H1 (cell line): ENCODE measurements around the gene CAPN15. TPM values are rescaled to one million over a fixed set of nuclear protein-coding genes. Genes with fewer than 3 reads are reported as not detected.

Experiments used
- CTCF ChIA-PET: fragments of 300-600 bp; sonication (Branson Sonifier 250); formaldehyde crosslinking; loops from one replicate; lab custom pipeline; 2021; ENCODE audit not compliant: partially characterized antibody; lab: Charles Lee
- POLR2A ChIA-PET: fragments of 300-600 bp; sonication (Branson Sonifier 250); formaldehyde crosslinking; loops from one replicate; lab custom pipeline; 2021; ENCODE audit warnings: inconsistent platforms; ENCODE audit not compliant: partially characterized antibody; lab: Charles Lee
- DNase-seq, 2 experiments: peaks; one replicate each; pipeline versions ENCODE4 v3.0.0 to v3.0.0-alpha.2; 2010 to 2022; ENCODE audit warnings: low spot score in 2 of 2, low read depth in 1 of 2, mixed read lengths in 1 of 2
- FAIRE-seq: peaks from 2 replicates; lab custom pipeline; 2011; peaks lifted over from hg19 to GRCh38; lab: Jason Lieb, UNC
- H2AFZ ChIP-seq: 2 replicates; pipeline ENCODE4 v1.8.1; 2012; ENCODE audit warnings: low read length, inconsistent platforms
- H2AK5ac ChIP-seq: 2 replicates; pipeline ENCODE4 v1.6.1; 2013; ENCODE audit warnings: low read depth, low read length
- H2BK120ac ChIP-seq: replicated peaks from 2 replicates; pipeline ENCODE3; 2013; ENCODE audit warnings: low read depth, low read length, inconsistent platforms
- H2BK12ac ChIP-seq: 2 replicates; pipeline ENCODE4 v1.6.1; 2013; ENCODE audit warnings: low read depth, low read length
- H2BK15ac ChIP-seq: 2 replicates; pipeline ENCODE4 v1.6.1; 2013; ENCODE audit warnings: low read length
- H2BK20ac ChIP-seq: 2 replicates; pipeline ENCODE4 v1.6.1; 2013; ENCODE audit warnings: low read length
- H2BK5ac ChIP-seq: 2 replicates; pipeline ENCODE4 v1.6.1; 2013; ENCODE audit warnings: low read depth, low read length
- H3K14ac ChIP-seq: 2 replicates; pipeline ENCODE4 v1.6.1; 2013; ENCODE audit warnings: inconsistent platforms; ENCODE audit not compliant: insufficient read length
- H3K18ac ChIP-seq: 2 replicates; pipeline ENCODE4 v1.6.1; 2013; ENCODE audit warnings: low read length; ENCODE audit errors: extremely low read depth
- H3K23ac ChIP-seq: 2 replicates; pipeline ENCODE4 v1.6.1; 2013; ENCODE audit warnings: inconsistent platforms; ENCODE audit not compliant: insufficient read length
- H3K23me2 ChIP-seq: 2 replicates; pipeline ENCODE4 v1.6.1; 2013; ENCODE audit warnings: low read depth, low read length
- H3K27ac ChIP-seq: 2 replicates; pipeline ENCODE4 v1.6.1; 2011; ENCODE audit warnings: low read depth, low read length, inconsistent platforms
- H3K27me3 ChIP-seq, 4 experiments: replicated peaks in 1 of 4; 1 replicate in 1 of 4; 2 replicates in 3 of 4; pipeline versions ENCODE4 v1.6.1 to v1.8.1; 2011 to 2013; ENCODE audit warnings: low read length in 3 of 4, mild to moderate bottlenecking in 3 of 4, inconsistent platforms in 2 of 4, mixed read lengths in 2 of 4, moderate library complexity in 1 of 4; ENCODE audit not compliant: control insufficient read depth in 3 of 4, insufficient read depth in 3 of 4; ENCODE audit errors: extremely low read depth in 1 of 4
- H3K36me3 ChIP-seq, 4 experiments: 2 replicates each; pipeline versions ENCODE4 v1.6.1 to v1.8.1; 2011 to 2013; ENCODE audit warnings: mild to moderate bottlenecking in 4 of 4, low read length in 3 of 4, moderate library complexity in 2 of 4, control low read depth in 1 of 4, inconsistent platforms in 1 of 4; ENCODE audit not compliant: insufficient read depth in 4 of 4, control insufficient read depth in 2 of 4
- H3K4ac ChIP-seq: replicated peaks from 2 replicates; pipeline ENCODE3; 2013; ENCODE audit warnings: low read length, low read depth, mixed read lengths, inconsistent platforms; ENCODE audit not compliant: insufficient read length
- H3K4me1 ChIP-seq, 4 experiments: replicated peaks in 1 of 4; 1 replicate in 1 of 4; 2 replicates in 3 of 4; pipeline versions ENCODE4 v1.6.1 to v1.8.1; 2011 to 2013; ENCODE audit warnings: low read length in 3 of 4, inconsistent platforms in 2 of 4, mixed read lengths in 1 of 4; ENCODE audit not compliant: insufficient read depth in 4 of 4, control insufficient read depth in 3 of 4
- H3K4me2 ChIP-seq, 2 experiments: 2 replicates each; pipeline versions ENCODE4 v1.6.1 to v1.8.1; 2011 to 2013; ENCODE audit warnings: low read depth in 2 of 2, low read length in 2 of 2, control low read depth in 1 of 2, inconsistent platforms in 1 of 2, mild to moderate bottlenecking in 1 of 2; ENCODE audit not compliant: insufficient read depth in 1 of 2
- H3K4me3 ChIP-seq, 4 experiments: fragments of 200-600, 300-600 bp in 1 of 4; sonication (generic), shearing (Covaris generic), sonication (Bioruptor Twin) in 1 of 4; 2 replicates each; pipeline versions ENCODE4 v1.5.1 to v1.8.1; 2011 to 2016; ENCODE audit warnings: low read length in 4 of 4, low read depth in 3 of 4, control low read depth in 2 of 4, inconsistent platforms in 2 of 4, mild to moderate bottlenecking in 2 of 4, mixed read lengths in 1 of 4, moderate library complexity in 1 of 4; ENCODE audit not compliant: insufficient read depth in 2 of 4; ENCODE audit errors: extremely low read depth in 1 of 4
- H3K56ac ChIP-seq: replicated peaks from 2 replicates; pipeline ENCODE3; 2013; ENCODE audit warnings: low read depth, mild to moderate bottlenecking, mixed read lengths, low read length, inconsistent platforms; ENCODE audit not compliant: insufficient read length
- H3K79me1 ChIP-seq: 2 replicates; pipeline ENCODE4 v1.6.1; 2013; ENCODE audit warnings: low read depth, low read length, control low read depth
- H3K79me2 ChIP-seq, 2 experiments: 2 replicates each; pipeline versions ENCODE4 v1.6.1 to v1.8.1; 2012 to 2013; ENCODE audit warnings: low read length in 2 of 2, mild to moderate bottlenecking in 2 of 2, inconsistent platforms in 1 of 2; ENCODE audit not compliant: insufficient read depth in 2 of 2, control insufficient read depth in 1 of 2
- H3K9ac ChIP-seq, 4 experiments: replicated peaks in 1 of 4; 1 replicate in 1 of 4; 2 replicates in 3 of 4; pipeline versions ENCODE4 v1.6.1 to v1.8.1; 2011 to 2013; ENCODE audit warnings: low read depth in 3 of 4, low read length in 3 of 4, control low read depth in 2 of 4, mild to moderate bottlenecking in 2 of 4, moderate library complexity in 2 of 4, inconsistent platforms in 1 of 4; ENCODE audit errors: extremely low read depth in 1 of 4
- H3K9me3 ChIP-seq, 2 experiments: 2 replicates each; pipeline versions ENCODE4 v1.6.1 to v1.8.1; 2012 to 2013; ENCODE audit warnings: mild to moderate bottlenecking in 2 of 2, moderate library complexity in 2 of 2, control low read depth in 1 of 2, inconsistent platforms in 1 of 2, low read depth in 1 of 2, low read length in 1 of 2, mixed read lengths in 1 of 2; ENCODE audit not compliant: insufficient read depth in 2 of 2
- H4K20me1 ChIP-seq, 2 experiments: replicated peaks in 1 of 2; 2 replicates each; pipeline versions ENCODE3 to v1.8.1; 2011 to 2013; ENCODE audit warnings: inconsistent platforms in 2 of 2, low read length in 2 of 2, mild to moderate bottlenecking in 1 of 2; ENCODE audit not compliant: insufficient read depth in 2 of 2, control insufficient read depth in 1 of 2
- H4K5ac ChIP-seq: 2 replicates; pipeline ENCODE4 v1.6.1; 2013; ENCODE audit warnings: low read length, low read depth, mixed read lengths, inconsistent platforms; ENCODE audit not compliant: insufficient read length
- H4K8ac ChIP-seq: 2 replicates; pipeline ENCODE4 v1.8.0; 2013; ENCODE audit warnings: mild to moderate bottlenecking, moderate library complexity, low read length, inconsistent platforms; ENCODE audit not compliant: insufficient read depth; ENCODE audit errors: extremely low read depth
- H4K91ac ChIP-seq: replicated peaks from 2 replicates; pipeline ENCODE3; 2013; ENCODE audit warnings: low read length, mixed read lengths, inconsistent platforms; ENCODE audit not compliant: insufficient read length
- CTCF ChIP-seq, 3 experiments: IDR thresholded peaks; 1 replicate in 2 of 3; 2 replicates in 1 of 3; pipeline versions ENCODE4 v1.5.1 to v1.6.1; 2011; ENCODE audit warnings: low read length in 3 of 3, mild to moderate bottlenecking in 3 of 3, inconsistent platforms in 2 of 3, low read depth in 1 of 3, moderate library complexity in 1 of 3; ENCODE audit not compliant: insufficient read depth in 1 of 3; ENCODE audit errors: control extremely low read depth in 1 of 3
- SP4 ChIP-seq: IDR thresholded peaks from 2 replicates; pipeline ENCODE4 v1.6.1; 2012; ENCODE audit warnings: low read length, inconsistent platforms
- WGBS, 2 experiments: shearing (Covaris generic) in 1 of 2; methylation state at CpG; one replicate each; pipeline versions ENCODE4 v1.1.6 to v1.1.7; 2013 to 2015; ENCODE audit warnings: low lambda C conversion rate in 2 of 2, mixed read lengths in 2 of 2, inconsistent platforms in 1 of 2, low coverage in 1 of 2, missing lambda C conversion rate in 1 of 2; ENCODE audit not compliant: insufficient replicate concordance in 2 of 2, insufficient coverage in 1 of 2, insufficient read length in 1 of 2; ENCODE audit errors: extremely low coverage in 1 of 2, missing lambda C conversion rate in 1 of 2; 5-methylcytosine and 5-hydroxymethylcytosine counted together
- polyA plus RNA-seq, 7 experiments: library from polyadenylated mRNA; depleted of rRNA in 3 of 7; stranded (reverse) in 5 of 7; unstranded in 2 of 7; fragments of >200 nt in 5 of 7; fragments of 200-250 nt in 2 of 7; gene quantifications; 1 replicate in 5 of 7; 2 replicates in 1 of 7; 4 replicates in 1 of 7; pipeline versions ENCODE4 v1.2.1 to v1.2.3, GENCODE V29; 2011 to 2013; ENCODE audit warnings: missing spikeins in 2 of 7, mixed read lengths in 2 of 7
- total RNA-seq: library from RNA; stranded (reverse); fragmentation: NEBNext Ultra II Directional; extraction: Animal tissue kit (Norgen Biotek cat#: 25700); gene quantifications from 2 replicates; pipeline ENCODE4 v1.2.1, GENCODE V29; 2021

The CAPN15 gene
- total and polyA plus RNA-seq, 2 of the 8 experiments (the other 6 are each of a cell fraction or from before 2014, with no cell fraction given) = 38.9 to 76.9 TPM

- CTCF ChIA-PET = interaction anchor here (0.6 to 5.4 kb wide), 28 partner anchors 11 to 231 kb away, joined by 3 to 35 read pairs (median 5); partner anchors contain the start of genes NHLRC4, RHBDL1 and WDR90
Measured at GRCh38 chr16:582218-582613, 54.7 kb downstream of the CAPN15 start.

More at GRCh38 chr16:582218-582613, 54.7 kb downstream of the CAPN15 start:
- TF ChIP-seq CTCF (IDR thresholded peaks at IDR 0.05; ENCODE audit: control extremely low read depth in 1 of 3, insufficient read depth in 1 of 3, low read depth in 1 of 3, low read length in 3 of 3) = peak in 1 of 3 experiments; percentile 15; a peak in 1 of 4 replicates
- TF ChIP-seq SP4 = no peak
- TF ChIP-seq, all 59 proteins: peak for 1
- no peak overlapping the region for H4K8ac ChIP-seq
- peaks cover 2% of the 10 kb centered on the region; the same call in 1 of the 2 replicates for H3K23me2 ChIP-seq
- no peak overlapping the region for H4K91ac ChIP-seq
- no peak overlapping the region for H3K4me2 ChIP-seq
- 0 out of 2 replicates have a peak overlapping the region, but pooled peaks have one; percentile 92 for H2BK12ac ChIP-seq
- no peaks in the 10 kb centered on the region for H3K79me2 ChIP-seq
- FAIRE-seq = no peak
- no peak overlapping the region for H2AK5ac ChIP-seq
- H2BK5ac ChIP-seq = no peak overlapping the region
- no peak overlapping the region for H3K4ac ChIP-seq
- no peak overlapping the region for H3K27ac ChIP-seq
- H3K4me1 ChIP-seq = peaks cover 0 to 22% (median 17%) of the 10 kb centered on the region in 4 experiments; a peak in 6 of 7 replicates
- peaks cover 0 to 2% (median 0%) of the 10 kb centered on the region in 4 experiments; a peak in 1 of 8 replicates for H3K36me3 ChIP-seq
- H3K9ac ChIP-seq = no peak overlapping the region
- POLR2A ChIA-PET = interaction anchor here (0.7 to 7.9 kb wide), 11 partner anchors 15 to 212 kb away, joined by 3 to 58 read pairs (median 4); partner anchors contain the start of genes METTL26, MRPL28, NHLRC4 and PIGQ
- H4K20me1 ChIP-seq = peaks cover 2 to 16% of the 10 kb centered on the region in 2 experiments
- WGBS, 2 experiments = 92% methylated on average over 16 of the region's 18 CpGs; no CpG with 5 or more reads in 1 of the 2 experiments
- no peak overlapping the region for H3K14ac ChIP-seq
- no peak overlapping the region for H2BK15ac ChIP-seq
- H2BK20ac ChIP-seq = no peak overlapping the region
- H3K18ac ChIP-seq = no peak overlapping the region
- no peaks in the 10 kb centered on the region for H3K9me3 ChIP-seq
- no peak overlapping the region for H3K23ac ChIP-seq
- peaks cover 0 to 23% (median 16%) of the 10 kb centered on the region in 4 experiments; a peak in 5 of 7 replicates for H3K27me3 ChIP-seq
- H3K56ac ChIP-seq = no peak overlapping the region
- H3K4me3 ChIP-seq = no peak overlapping the region
- no peak overlapping the region for H2BK120ac ChIP-seq
- DNase-seq = peak in 1 of 2 experiments; percentile 51
- H3K79me1 ChIP-seq = no peaks in the 10 kb centered on the region
- H2AFZ ChIP-seq = no peak overlapping the region
- no peak overlapping the region for H4K5ac ChIP-seq
